ENCODE data around the gene RAPGEF1. TPM values are rescaled to one million over a fixed set of nuclear protein-coding genes. Genes with fewer than 3 reads are reported as not detected.
A peak's percentile ranks its signal among the peaks of the same experiment; 100 is the strongest.

RAPGEF1 gene
- total and polyA plus RNA-seq, 7 experiments from 2014 or later, result 1.2 to 181 (median 84.8) TPM

DNA sequence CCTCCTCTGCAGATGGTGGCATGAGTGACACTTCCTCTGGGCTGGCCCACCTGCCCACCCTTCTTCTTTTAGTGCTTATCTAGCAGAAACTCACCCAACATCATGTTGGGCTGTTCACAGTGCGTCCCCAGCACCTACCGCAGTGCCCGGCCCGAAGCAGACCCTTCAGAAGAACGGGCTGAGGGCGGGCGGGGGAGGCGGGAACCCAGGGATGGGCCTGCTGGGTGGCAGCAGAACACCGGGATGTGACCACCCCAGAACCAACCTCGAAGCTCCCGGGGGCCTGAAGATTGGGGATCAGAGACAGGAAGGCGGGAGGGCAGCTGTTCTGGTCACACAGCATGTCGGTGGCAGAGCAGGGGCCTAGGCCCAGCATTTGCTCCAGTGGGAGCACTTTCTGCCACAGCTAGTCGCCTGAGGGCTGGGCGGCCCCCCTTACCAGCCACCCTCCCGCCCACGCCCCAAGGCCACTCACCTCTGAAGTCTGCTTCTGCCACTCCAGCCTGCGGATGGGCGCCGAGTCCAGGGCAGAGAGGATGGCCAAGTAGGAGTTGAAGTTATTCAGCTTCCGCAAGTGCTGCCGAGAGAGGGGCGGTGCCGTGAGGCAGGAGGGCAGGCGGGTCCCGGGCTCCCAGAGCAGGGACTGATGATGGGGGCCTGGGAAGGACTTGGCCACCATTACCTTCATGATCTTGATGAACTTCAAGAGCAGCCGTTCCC, 155.9 kb downstream of the RAPGEF1 start:
- Mint-ChIP-seq H3K4me3 (peak overlapping the region in 3 of 10 donors; percentile 70 to 92 (median 79)), H3K27ac (peak overlapping the region; percentile 42 to 95 (median 92)), H3K9me3 (peaks cover 0 to 3% (median 0%) of the 10 kb centered on the region in 11 donors), H3K4me1 (peaks cover 22 to 61% (median 38%) of the 10 kb centered on the region in 7 donors), H3K27me3 (no peaks in the 10 kb centered on the region), H3K36me3 (peaks cover 4 to 33% (median 18%) of the 10 kb centered on the region in 5 donors)
- intact Hi-C loops (cut with micrococcal nuclease), result no loop called here
- DNase-seq (no peak), ATAC-seq (no peak)
- Histone ChIP-seq H3K27me3 (ENCODE audit: control insufficient read depth in 2 of 2, insufficient read depth in 2 of 2, low read length in 2 of 2) (no peaks in the 10 kb centered on the region), H3K4me3 (ENCODE audit: low read length) (no peak overlapping the region), H3K9me3 (ENCODE audit: control insufficient read depth in 2 of 3, low read length in 3 of 3) (no peaks in the 10 kb centered on the region), H3K27ac (ENCODE audit: low read depth, low read length) (peak overlapping the region; percentile 64), H3K36me3 (ENCODE audit: control insufficient read depth in 2 of 3, insufficient read depth in 3 of 3, low read length in 3 of 3) (peaks cover 8 to 59% (median 12%) of the 10 kb centered on the region in 3 experiments), H3K4me1 (ENCODE audit: control insufficient read depth in 2 of 2, insufficient read depth in 2 of 2, low read length in 2 of 2) (peaks cover 28 to 32% of the 10 kb centered on the region in 2 donors)
- ChIA-PET CTCF (interaction anchor here (1.4 to 2.2 kb wide), 2 partner anchors 157 to 161 kb away, joined by 7 to 13 read pairs; no protein-coding TSS in a partner anchor), POLR2A (interaction anchor here (1.5 kb wide), 1 partner anchor 161 kb away, joined by 3 read pairs; no protein-coding TSS in a partner anchor)

DNA sequence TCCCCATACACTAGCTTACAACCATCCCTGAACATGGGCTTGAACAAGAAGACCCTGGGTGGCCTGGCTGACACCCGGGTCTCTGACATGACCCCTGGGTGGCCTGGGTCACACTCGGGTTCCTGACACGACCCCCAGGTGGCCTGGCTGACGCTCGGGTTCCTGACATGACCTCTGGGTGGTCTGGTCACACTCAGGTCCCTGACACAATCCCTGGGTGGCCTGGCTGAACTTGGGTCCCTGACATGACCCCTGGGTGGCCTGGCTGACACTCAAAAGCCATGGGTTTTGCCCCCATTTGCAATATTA, 156.6 kb downstream of the RAPGEF1 start:
- Histone ChIP-seq H3K4me3 (ENCODE audit: low read length) (no peak overlapping the region), H3K27ac (ENCODE audit: low read depth, low read length) (peak overlapping the region; percentile 64), H3K9me3 (ENCODE audit: control insufficient read depth in 2 of 3, low read length in 3 of 3) (no peaks in the 10 kb centered on the region), H3K4me1 (ENCODE audit: control insufficient read depth in 2 of 2, insufficient read depth in 2 of 2, low read length in 2 of 2) (peaks cover 32 to 39% of the 10 kb centered on the region in 2 donors), H3K27me3 (ENCODE audit: control insufficient read depth in 2 of 2, insufficient read depth in 2 of 2, low read length in 2 of 2) (no peaks in the 10 kb centered on the region), H3K36me3 (ENCODE audit: control insufficient read depth in 2 of 3, insufficient read depth in 3 of 3, low read length in 3 of 3) (peaks cover 8 to 52% (median 12%) of the 10 kb centered on the region in 3 experiments)
- H3K9me3 Mint-ChIP-seq, result peaks cover 0 to 3% (median 0%) of the 10 kb centered on the region in 11 donors
- H3K4me3 Mint-ChIP-seq, result peak overlapping the region in 1 of 10 donors; percentile 17
- peaks cover 29 to 68% (median 44%) of the 10 kb centered on the region in 7 donors for H3K4me1 Mint-ChIP-seq
- peaks cover 4 to 33% (median 22%) of the 10 kb centered on the region in 5 donors for H3K36me3 Mint-ChIP-seq
- POLR2A ChIA-PET, result no interaction called here
- H3K27me3 Mint-ChIP-seq, result no peaks in the 10 kb centered on the region
- H3K27ac Mint-ChIP-seq, result peak overlapping the region in 7 of 9 donors; percentile 33 to 87 (median 62)
- CTCF ChIA-PET, result no interaction called here
- intact Hi-C loops (cut with micrococcal nuclease), result no loop called here
- DNase-seq (no peak), ATAC-seq (no peak)

DNA sequence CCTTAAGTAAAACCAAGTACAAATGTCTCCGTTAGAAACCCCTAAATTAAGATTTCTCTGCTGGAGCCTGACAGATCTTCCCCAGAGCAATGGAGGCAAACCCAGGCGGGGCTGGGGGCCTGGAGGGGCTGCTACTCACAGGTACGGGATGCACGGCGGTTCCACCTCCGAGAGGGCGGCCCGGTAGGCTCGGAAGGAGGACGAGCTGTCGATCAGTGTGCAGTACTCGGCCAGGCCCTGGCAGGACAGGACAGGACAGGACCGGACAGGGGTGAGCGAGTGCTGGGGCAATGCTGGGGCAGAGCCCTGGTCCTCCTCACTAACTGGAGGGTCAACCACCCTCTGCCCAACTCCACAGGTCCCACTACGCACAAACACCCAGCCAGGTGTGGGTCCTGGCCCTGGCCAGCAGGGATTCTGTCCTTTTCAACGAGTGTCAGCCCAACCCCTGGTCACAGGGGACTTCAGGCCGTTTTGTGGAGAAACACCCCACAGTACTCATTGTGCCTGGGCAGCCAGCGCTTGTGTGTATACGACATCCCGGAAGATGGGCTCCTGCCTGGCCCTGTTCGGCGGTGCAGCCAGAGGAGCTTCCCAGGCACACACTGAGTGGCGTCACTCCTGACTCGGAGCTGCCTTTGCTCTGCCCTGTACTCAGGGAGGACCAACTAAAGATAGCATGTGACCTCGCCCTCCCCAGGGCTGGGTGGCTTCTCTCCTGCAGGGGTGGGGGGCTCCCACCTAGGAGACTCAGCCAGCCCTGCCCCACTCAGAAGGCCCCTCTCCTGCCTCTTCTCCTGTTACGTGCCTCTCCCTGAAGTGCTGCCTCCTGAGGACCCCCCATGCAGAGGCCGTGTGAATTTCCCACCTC, 157.2 kb downstream of the RAPGEF1 start:
- intact Hi-C loops (cut with micrococcal nuclease), result no loop called here
- H3K27me3 Mint-ChIP-seq, result no peaks in the 10 kb centered on the region
- DNase-seq (no peak), ATAC-seq (no peak)
- H3K9me3 ChIP-seq (ENCODE audit: control insufficient read depth in 2 of 3, low read length in 3 of 3), result no peaks in the 10 kb centered on the region
- no peak overlapping the region for H3K4me3 ChIP-seq (ENCODE audit: low read length)
- H3K4me3 Mint-ChIP-seq, result peak overlapping the region in 1 of 10 donors; percentile 17
- peaks cover 38 to 45% of the 10 kb centered on the region in 2 donors for H3K4me1 ChIP-seq (ENCODE audit: control insufficient read depth in 2 of 2, insufficient read depth in 2 of 2, low read length in 2 of 2)
- peak overlapping the region; percentile 64 for H3K27ac ChIP-seq (ENCODE audit: low read depth, low read length)
- H3K9me3 Mint-ChIP-seq, result peaks cover 0 to 3% (median 0%) of the 10 kb centered on the region in 11 donors
- peaks cover 4 to 35% (median 22%) of the 10 kb centered on the region in 5 donors for H3K36me3 Mint-ChIP-seq
- ChIA-PET CTCF (no interaction called here), POLR2A (no interaction called here)
- peaks cover 11 to 48% (median 12%) of the 10 kb centered on the region in 3 experiments for H3K36me3 ChIP-seq (ENCODE audit: control insufficient read depth in 2 of 3, insufficient read depth in 3 of 3, low read length in 3 of 3)
- no peaks in the 10 kb centered on the region for H3K27me3 ChIP-seq (ENCODE audit: control insufficient read depth in 2 of 2, insufficient read depth in 2 of 2, low read length in 2 of 2)
- peaks cover 34 to 69% (median 48%) of the 10 kb centered on the region in 7 donors for H3K4me1 Mint-ChIP-seq
- H3K27ac Mint-ChIP-seq, result peak overlapping the region in 7 of 9 donors; percentile 17 to 87 (median 62)

DNA sequence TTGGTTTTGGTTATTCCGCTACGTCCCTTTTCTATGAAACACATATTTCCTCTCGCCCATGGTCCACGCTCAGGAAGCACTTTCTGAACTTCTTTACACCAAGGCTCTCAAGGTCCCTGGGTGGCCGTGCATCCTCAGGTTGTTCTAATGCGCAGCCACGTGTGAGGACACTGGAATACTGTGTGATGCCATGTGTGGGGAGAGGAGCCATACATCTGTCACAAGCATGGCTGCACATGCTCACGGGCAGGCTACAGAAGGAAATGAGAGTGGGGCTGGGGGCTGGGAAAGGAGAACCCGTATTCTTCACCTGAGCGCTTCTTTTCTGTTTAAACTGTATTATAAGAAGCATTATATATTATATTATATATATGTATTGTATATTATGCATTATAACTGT, 157.8 kb downstream of the RAPGEF1 start:
- H3K4me1 Mint-ChIP-seq, result peaks cover 34 to 69% (median 43%) of the 10 kb centered on the region in 7 donors
- H3K9me3 ChIP-seq (ENCODE audit: control insufficient read depth in 2 of 3, low read length in 3 of 3), result no peaks in the 10 kb centered on the region

DNA sequence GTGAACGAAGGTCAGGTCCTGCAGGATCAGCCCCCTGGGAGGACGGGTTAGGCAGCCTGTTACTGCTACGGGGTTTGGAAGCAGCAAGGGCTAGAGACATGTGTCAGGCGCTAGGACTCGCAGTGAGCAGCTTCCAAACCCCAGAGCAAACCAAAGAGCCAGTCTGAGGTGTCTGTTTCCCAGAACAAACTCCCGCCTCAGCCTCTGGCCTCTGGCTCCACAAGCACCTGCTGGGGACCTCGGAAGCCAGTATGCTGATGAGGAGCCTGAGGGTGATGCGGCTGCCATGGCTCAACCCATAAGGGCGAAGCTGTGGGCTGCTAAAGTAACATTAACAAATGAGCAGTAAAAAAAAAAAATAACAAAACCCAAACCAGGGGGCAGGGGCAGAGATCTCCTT, 159.5 kb downstream of the RAPGEF1 start:
- Histone ChIP-seq H3K27ac (ENCODE audit: low read depth, low read length) (no peak overlapping the region), H3K27me3 (ENCODE audit: control insufficient read depth in 2 of 2, insufficient read depth in 2 of 2, low read length in 2 of 2) (no peaks in the 10 kb centered on the region), H3K4me1 (ENCODE audit: control insufficient read depth in 2 of 2, insufficient read depth in 2 of 2, low read length in 2 of 2) (peaks cover 35 to 40% of the 10 kb centered on the region in 2 donors), H3K9me3 (ENCODE audit: control insufficient read depth in 2 of 3, low read length in 3 of 3) (no peaks in the 10 kb centered on the region), H3K36me3 (ENCODE audit: control insufficient read depth in 2 of 3, insufficient read depth in 3 of 3, low read length in 3 of 3) (peaks cover 12 to 62% (median 14%) of the 10 kb centered on the region in 3 experiments), H3K4me3 (ENCODE audit: low read length) (no peak overlapping the region)
- H3K36me3 Mint-ChIP-seq, result peaks cover 4 to 27% (median 17%) of the 10 kb centered on the region in 5 donors
- H3K9me3 Mint-ChIP-seq, result no peaks in the 10 kb centered on the region
- H3K27ac Mint-ChIP-seq, result peak overlapping the region in 6 of 9 donors; percentile 42 to 88 (median 58)
- H3K4me3 Mint-ChIP-seq, result no peak overlapping the region
- no peak for ATAC-seq
- POLR2A ChIA-PET, result no interaction called here
- H3K27me3 Mint-ChIP-seq, result no peaks in the 10 kb centered on the region
- CTCF ChIA-PET, result interaction anchor here (0.6 kb wide), 1 partner anchor 659 kb away, joined by 3 read pairs; no protein-coding TSS in a partner anchor
- H3K4me1 Mint-ChIP-seq, result peaks cover 27 to 52% (median 33%) of the 10 kb centered on the region in 7 donors
- intact Hi-C loops (cut with micrococcal nuclease), result no loop called here
- no peak for DNase-seq

More for the DNA sequence above, 157.8 kb downstream of the RAPGEF1 start:
- DNase-seq, result no peak
- Mint-ChIP-seq H3K27ac (peak overlapping the region in 3 of 9 donors; percentile 21 to 58 (median 33)), H3K9me3 (peaks cover 0 to 3% (median 0%) of the 10 kb centered on the region in 11 donors), H3K4me3 (no peak overlapping the region), H3K36me3 (peaks cover 4 to 34% (median 18%) of the 10 kb centered on the region in 5 donors), H3K27me3 (no peaks in the 10 kb centered on the region)
- CTCF ChIA-PET, result no interaction called here
- peaks cover 40 to 48% of the 10 kb centered on the region in 2 donors for H3K4me1 ChIP-seq (ENCODE audit: control insufficient read depth in 2 of 2, insufficient read depth in 2 of 2, low read length in 2 of 2)
- H3K27ac ChIP-seq (ENCODE audit: low read depth, low read length), result no peak overlapping the region
- no peaks in the 10 kb centered on the region for H3K27me3 ChIP-seq (ENCODE audit: control insufficient read depth in 2 of 2, insufficient read depth in 2 of 2, low read length in 2 of 2)
- intact Hi-C loops (cut with micrococcal nuclease), result no loop called here
- peaks cover 12 to 50% (median 14%) of the 10 kb centered on the region in 3 experiments for H3K36me3 ChIP-seq (ENCODE audit: control insufficient read depth in 2 of 3, insufficient read depth in 3 of 3, low read length in 3 of 3)
- ATAC-seq, result no peak
- H3K4me3 ChIP-seq (ENCODE audit: low read length), result no peak overlapping the region
- POLR2A ChIA-PET, result no interaction called here

DNA sequence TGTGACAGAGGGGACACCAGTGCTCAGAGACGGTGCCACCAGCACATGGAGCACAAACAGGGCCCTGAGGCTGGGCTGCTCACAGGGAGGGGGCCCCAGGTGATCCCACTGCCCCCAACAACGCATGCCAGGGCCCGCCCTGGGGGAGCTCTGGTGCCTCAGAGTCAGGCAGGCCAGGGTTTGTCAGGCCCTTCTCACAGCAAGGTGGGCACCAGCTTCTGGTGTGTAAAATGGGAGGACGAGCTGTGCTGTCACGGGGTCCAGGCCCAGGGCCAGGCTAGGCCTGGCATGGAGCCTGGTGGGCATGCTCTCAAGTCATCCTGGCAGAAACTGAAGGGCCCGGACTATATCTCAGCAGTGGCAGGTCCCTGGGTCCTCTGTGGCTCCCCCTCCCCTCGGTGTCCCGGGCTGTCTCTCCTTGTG, 160.1 kb downstream of the RAPGEF1 start:
- peaks cover 12 to 60% (median 14%) of the 10 kb centered on the region in 3 experiments for H3K36me3 ChIP-seq (ENCODE audit: control insufficient read depth in 2 of 3, insufficient read depth in 3 of 3, low read length in 3 of 3)
- Mint-ChIP-seq H3K36me3 (peaks cover 4 to 25% (median 14%) of the 10 kb centered on the region in 5 donors), H3K4me3 (peak overlapping the region in 3 of 10 donors; percentile 33 to 79 (median 74)), H3K27ac (peak overlapping the region; percentile 88 to 96 (median 90)), H3K9me3 (no peaks in the 10 kb centered on the region), H3K4me1 (peaks cover 22 to 46% (median 27%) of the 10 kb centered on the region in 7 donors), H3K27me3 (no peaks in the 10 kb centered on the region)
- no peaks in the 10 kb centered on the region for H3K27me3 ChIP-seq (ENCODE audit: control insufficient read depth in 2 of 2, insufficient read depth in 2 of 2, low read length in 2 of 2)
- ATAC-seq (no peak), DNase-seq (no peak)
- intact Hi-C loops (cut with micrococcal nuclease), result loop anchor here (2.0 to 5.0 kb wide), 3 partner anchors 33 to 79 kb away; partner anchors contain the start of gene POMT1 (in 1 of the 2)
- no peak overlapping the region for H3K4me3 ChIP-seq (ENCODE audit: low read length)
- ChIA-PET CTCF (interaction anchor here (0.6 to 1.5 kb wide), 2 partner anchors 11 to 659 kb away, joined by 3 to 10 read pairs; no protein-coding TSS in a partner anchor), POLR2A (interaction anchor here (1.5 to 1.7 kb wide), 2 partner anchors 45 to 207 kb away, joined by 4 read pairs; no protein-coding TSS in a partner anchor)
- peak overlapping the region; percentile 71 for H3K27ac ChIP-seq (ENCODE audit: low read depth, low read length)
- no peaks in the 10 kb centered on the region for H3K9me3 ChIP-seq (ENCODE audit: control insufficient read depth in 2 of 3, low read length in 3 of 3)
- peaks cover 29 to 34% of the 10 kb centered on the region in 2 donors for H3K4me1 ChIP-seq (ENCODE audit: control insufficient read depth in 2 of 2, insufficient read depth in 2 of 2, low read length in 2 of 2)

All from naive thymus-derived CD4-positive, alpha-beta T cell (primary cell).